Stimulated activated naive CD8-positive, alpha-beta T cell treated with anti-CD3 and anti-CD28 coated beads, Interleukin-15, amount 100 ng/mL, for 72 hours (primary cell): ENCODE results near the gene LIX1.
"Not testable (repeated sequence)": the region's sequence is repeated elsewhere in the genome, so short reads cannot be mapped to it uniquely, and the experiment has no call there.

Experiments
- ATAC-seq: fragments of 150-1000 bp; cut with Tn5 transposase; 2 replicates; pipeline ENCODE4 v1.10.0; 2021; ENCODE audit warnings: mild to moderate bottlenecking, moderate library complexity
- DNase-seq, 2 donors: peaks; one replicate each; pipeline ENCODE4 v3.0.0; 2021 to 2022
- H3K27ac Mint-ChIP-seq, 2 donors: one replicate each; pipeline ENCODE4 v1.8.0; 2022; ENCODE audit warnings: mild to moderate bottlenecking in 2 of 2, mixed read lengths in 2 of 2, moderate library complexity in 2 of 2
- H3K27me3 Mint-ChIP-seq: one replicate; pipeline ENCODE4 v1.8.0; 2022; ENCODE audit warnings: mixed read lengths
- H3K4me1 Mint-ChIP-seq: one replicate; pipeline ENCODE4 v1.8.0; 2022; ENCODE audit warnings: mild to moderate bottlenecking, mixed read lengths
- H3K4me3 Mint-ChIP-seq, 2 donors: one replicate each; pipeline ENCODE4 v1.8.0; 2022; ENCODE audit warnings: mild to moderate bottlenecking in 2 of 2, mixed read lengths in 2 of 2, moderate library complexity in 1 of 2
- H3K9me3 Mint-ChIP-seq, 2 donors: one replicate each; pipeline ENCODE4 v1.8.0; 2022; ENCODE audit warnings: mixed read lengths in 2 of 2

Gene LIX1

GRCh38 chr5:97162045-97162444 lies 19.6 kb upstream of the LIX1 start:
- Mint-ChIP-seq H3K4me1 (peaks cover 6% of the 10 kb centered on the region), H3K27me3 (no peaks in the 10 kb centered on the region), H3K27ac (no peak overlapping the region), H3K9me3 (peaks cover 13 to 20% of the 10 kb centered on the region in 2 donors), H3K4me3 (no peak overlapping the region)
- ATAC-seq (no peak), DNase-seq (peak; percentile 29 to 37)

GRCh38 chr5:97157689-97158088 lies 15.3 kb upstream of the LIX1 start:
- ATAC-seq: no peak

GRCh38 chr5:97151370-97151769 lies 9.0 kb upstream of the LIX1 start:
- no peak overlapping the region for H3K27ac Mint-ChIP-seq
- H3K4me1 Mint-ChIP-seq: no peaks in the 10 kb centered on the region
- no peak for DNase-seq
- H3K4me3 Mint-ChIP-seq: no peak overlapping the region
- peaks cover 0 to 8% of the 10 kb centered on the region in 2 donors for H3K9me3 Mint-ChIP-seq
- no peaks in the 10 kb centered on the region for H3K27me3 Mint-ChIP-seq
- no peak for ATAC-seq

More at GRCh38 chr5:97157689-97158088, 15.3 kb upstream of the LIX1 start:
- no peaks in the 10 kb centered on the region for H3K4me1 Mint-ChIP-seq
- no peak overlapping the region for H3K4me3 Mint-ChIP-seq
- DNase-seq: no peak
- H3K9me3 Mint-ChIP-seq: peaks cover 25 to 28% of the 10 kb centered on the region in 2 donors
- H3K27ac Mint-ChIP-seq: no peak overlapping the region
- H3K27me3 Mint-ChIP-seq: no peaks in the 10 kb centered on the region

- DNase-seq: no peak
- Mint-ChIP-seq H3K4me3 (no peak overlapping the region), H3K27ac (peak overlapping the region in 1 of 2 donors; percentile 13), H3K4me1 (no peaks in the 10 kb centered on the region), H3K9me3 (peaks cover 0 to 2% of the 10 kb centered on the region in 2 donors), H3K27me3 (no peaks in the 10 kb centered on the region)
- no peak for ATAC-seq
Observed at GRCh38 chr5:97150401-97150800, 8.0 kb upstream of the LIX1 start.

GRCh38 chr5:97149709-97150108 lies 7.3 kb upstream of the LIX1 start:
- Mint-ChIP-seq H3K4me3 (no peak overlapping the region), H3K27ac (peak overlapping the region in 1 of 2 donors; percentile 62), H3K9me3 (no peaks in the 10 kb centered on the region), H3K4me1 (no peaks in the 10 kb centered on the region), H3K27me3 (no peaks in the 10 kb centered on the region)
- no peak for ATAC-seq
- no peak for DNase-seq

GRCh38 chr5:97148288-97148687 lies 5.9 kb upstream of the LIX1 start:
- H3K9me3 Mint-ChIP-seq: no peaks in the 10 kb centered on the region
- H3K4me1 Mint-ChIP-seq: no peaks in the 10 kb centered on the region
- no peak for ATAC-seq
- no peaks in the 10 kb centered on the region for H3K27me3 Mint-ChIP-seq
- no peak overlapping the region for H3K27ac Mint-ChIP-seq
- H3K4me3 Mint-ChIP-seq: no peak overlapping the region
- DNase-seq: no peak

GRCh38 chr5:97143704-97144103 lies 1.3 kb upstream of the LIX1 start:
- Mint-ChIP-seq H3K27ac (no peak overlapping the region), H3K4me1 (no peaks in the 10 kb centered on the region), H3K4me3 (no peak overlapping the region), H3K9me3 (no peaks in the 10 kb centered on the region), H3K27me3 (peaks cover 15% of the 10 kb centered on the region)
- ATAC-seq (no peak), DNase-seq (no peak)

- Mint-ChIP-seq H3K27ac (no peak overlapping the region), H3K9me3 (no peaks in the 10 kb centered on the region), H3K27me3 (peaks cover 15% of the 10 kb centered on the region), H3K4me1 (no peaks in the 10 kb centered on the region), H3K4me3 (no peak overlapping the region)
- DNase-seq (no peak), ATAC-seq (no peak)
Observed at GRCh38 chr5:97141539-97141938, 872 bp downstream of the LIX1 start.

GRCh38 chr5:97141031-97141430 lies 1.4 kb downstream of the LIX1 start:
- Mint-ChIP-seq H3K4me1 (no peaks in the 10 kb centered on the region), H3K27me3 (peaks cover 15% of the 10 kb centered on the region), H3K9me3 (no peaks in the 10 kb centered on the region), H3K4me3 (no peak overlapping the region), H3K27ac (no peak overlapping the region)
- no peak for ATAC-seq
- no peak for DNase-seq

GRCh38 chr5:97140250-97140649 lies 2.2 kb downstream of the LIX1 start:
- not testable (repeated sequence) for DNase-seq

GRCh38 chr5:97136475-97136874 lies 5.9 kb downstream of the LIX1 start:
- DNase-seq (no peak), ATAC-seq (no peak)
- Mint-ChIP-seq H3K4me3 (no peak overlapping the region), H3K9me3 (no peaks in the 10 kb centered on the region), H3K27ac (no peak overlapping the region), H3K27me3 (peaks cover 16% of the 10 kb centered on the region), H3K4me1 (peaks cover 5% of the 10 kb centered on the region)

More at GRCh38 chr5:97140250-97140649, 2.2 kb downstream of the LIX1 start:
- H3K27ac Mint-ChIP-seq, ATAC-seq, H3K4me3 Mint-ChIP-seq, H3K4me1 Mint-ChIP-seq, H3K9me3 Mint-ChIP-seq: not testable (repeated sequence)
- H3K27me3 Mint-ChIP-seq: peaks cover 15% of the 10 kb centered on the region

GRCh38 chr5:97135868-97136267 lies 6.5 kb downstream of the LIX1 start:
- no peaks in the 10 kb centered on the region for H3K9me3 Mint-ChIP-seq
- peaks cover 21% of the 10 kb centered on the region for H3K27me3 Mint-ChIP-seq
- DNase-seq (no peak), ATAC-seq (peak; percentile 75)
- no peak overlapping the region for H3K4me3 Mint-ChIP-seq
- H3K4me1 Mint-ChIP-seq: peaks cover 5% of the 10 kb centered on the region
- no peak overlapping the region for H3K27ac Mint-ChIP-seq

- ATAC-seq (no peak), DNase-seq (no peak)
- Mint-ChIP-seq H3K4me1 (peaks cover 5% of the 10 kb centered on the region), H3K27ac (no peak overlapping the region), H3K9me3 (no peaks in the 10 kb centered on the region), H3K4me3 (no peak overlapping the region), H3K27me3 (peaks cover 13% of the 10 kb centered on the region)
Observed at GRCh38 chr5:97134634-97135033, 7.8 kb downstream of the LIX1 start.

- H3K4me3 Mint-ChIP-seq: no peak overlapping the region
- H3K4me1 Mint-ChIP-seq: peaks cover 5% of the 10 kb centered on the region
- DNase-seq (no peak), ATAC-seq (no peak)
- no peaks in the 10 kb centered on the region for H3K9me3 Mint-ChIP-seq
- no peak overlapping the region for H3K27ac Mint-ChIP-seq
- peaks cover 18% of the 10 kb centered on the region for H3K27me3 Mint-ChIP-seq
Observed at GRCh38 chr5:97133101-97133500, 9.3 kb downstream of the LIX1 start.

GRCh38 chr5:97131921-97132320 lies 10.5 kb downstream of the LIX1 start:
- no peak overlapping the region for H3K4me3 Mint-ChIP-seq
- H3K4me1 Mint-ChIP-seq: peaks cover 5% of the 10 kb centered on the region
- no peak for ATAC-seq
- H3K27ac Mint-ChIP-seq: no peak overlapping the region
- DNase-seq: no peak
- H3K9me3 Mint-ChIP-seq: no peaks in the 10 kb centered on the region
- peaks cover 18% of the 10 kb centered on the region for H3K27me3 Mint-ChIP-seq

- Mint-ChIP-seq H3K4me3 (no peak overlapping the region), H3K9me3 (no peaks in the 10 kb centered on the region), H3K27me3 (peaks cover 18% of the 10 kb centered on the region), H3K27ac (peak overlapping the region; percentile 4 to 14), H3K4me1 (peaks cover 5% of the 10 kb centered on the region)
- ATAC-seq: no peak
- DNase-seq: no peak
Observed at GRCh38 chr5:97131139-97131710, 11.2 kb downstream of the LIX1 start.

- Mint-ChIP-seq H3K4me3 (no peak overlapping the region), H3K27me3 (peaks cover 31% of the 10 kb centered on the region), H3K27ac (no peak overlapping the region), H3K4me1 (no peaks in the 10 kb centered on the region), H3K9me3 (no peaks in the 10 kb centered on the region)
- no peak for ATAC-seq
- no peak for DNase-seq
Observed at GRCh38 chr5:97127727-97128126, 14.7 kb downstream of the LIX1 start.
